Measurements from ENCODE around the gene TGFBR2. TPM values are rescaled to one million over a fixed set of nuclear protein-coding genes. Genes with fewer than 3 reads are reported as not detected.
"Not testable (repeated sequence)": the region's sequence is repeated elsewhere in the genome, so short reads cannot be mapped to it uniquely, and the experiment has no call there.

TGFBR2 gene
- total RNA-seq, 2 experiments from 2014 or later, result 58.9 to 60.3 TPM

DNA sequence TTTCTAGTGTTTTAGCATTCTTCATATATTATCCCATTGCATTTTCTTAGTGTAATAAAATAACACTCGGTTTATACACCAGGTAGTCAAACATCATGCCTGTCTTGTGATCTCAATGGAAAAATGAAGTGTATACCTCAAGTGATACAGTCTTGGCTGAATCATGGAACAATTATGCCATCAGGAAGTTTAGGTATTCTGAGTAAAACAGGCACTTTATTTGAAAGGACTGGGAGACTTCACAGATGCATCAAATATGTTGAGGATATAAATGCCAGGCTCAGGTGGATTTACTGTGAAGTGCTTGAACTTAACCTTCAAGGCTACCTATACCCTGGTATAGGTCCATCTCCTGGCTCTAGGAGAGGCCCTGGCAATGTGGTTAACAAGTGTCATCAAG, 8.5 kb downstream of the TGFBR2 start:
- POLR2A ChIA-PET, result interaction anchor here (1.1 to 2.8 kb wide), 2 partner anchors 7 to 43 kb away, joined by 3 to 24 read pairs; partner anchors contain the start of gene TGFBR2
- CTCF ChIA-PET, result no interaction called here

DNA sequence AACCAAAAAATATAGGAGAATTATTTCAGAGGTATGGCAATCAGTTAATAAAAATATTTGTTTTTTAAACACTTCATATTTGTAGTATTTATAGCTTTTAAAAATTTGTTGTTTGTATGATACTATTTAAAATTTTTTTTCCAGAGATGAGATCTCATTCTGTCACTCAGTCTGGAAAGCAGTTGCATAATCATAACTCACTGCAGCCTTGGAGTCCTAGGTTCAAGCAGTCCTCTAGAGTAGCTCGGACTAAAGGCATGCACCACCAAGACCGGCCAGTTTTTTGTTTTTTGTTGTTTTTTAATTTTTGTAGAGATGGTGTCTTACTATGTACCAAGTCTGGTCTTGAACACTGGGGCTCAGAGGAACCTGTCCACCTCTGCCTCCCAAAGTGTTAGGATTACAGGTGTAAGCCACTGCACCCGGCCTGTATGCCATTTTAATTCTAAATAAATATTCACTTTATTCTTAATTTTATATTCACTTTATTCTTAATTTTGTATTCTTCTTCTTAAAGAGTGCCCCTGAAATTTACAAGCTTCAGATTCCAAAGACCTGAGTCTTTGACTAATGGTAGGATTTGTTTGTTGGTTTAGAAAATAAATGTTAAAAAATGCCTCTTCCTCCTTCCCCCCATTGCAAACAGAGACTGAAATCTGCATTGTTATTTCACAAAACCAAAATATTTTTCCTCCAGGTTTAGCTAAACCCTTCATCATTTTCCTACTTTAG, 9.4 kb downstream of the TGFBR2 start:
- CTCF ChIA-PET, result interaction anchor here (1.0 to 2.0 kb wide), 2 partner anchors 10 to 14 kb away, joined by 3 to 6 read pairs; partner anchors contain the start of gene TGFBR2

DNA sequence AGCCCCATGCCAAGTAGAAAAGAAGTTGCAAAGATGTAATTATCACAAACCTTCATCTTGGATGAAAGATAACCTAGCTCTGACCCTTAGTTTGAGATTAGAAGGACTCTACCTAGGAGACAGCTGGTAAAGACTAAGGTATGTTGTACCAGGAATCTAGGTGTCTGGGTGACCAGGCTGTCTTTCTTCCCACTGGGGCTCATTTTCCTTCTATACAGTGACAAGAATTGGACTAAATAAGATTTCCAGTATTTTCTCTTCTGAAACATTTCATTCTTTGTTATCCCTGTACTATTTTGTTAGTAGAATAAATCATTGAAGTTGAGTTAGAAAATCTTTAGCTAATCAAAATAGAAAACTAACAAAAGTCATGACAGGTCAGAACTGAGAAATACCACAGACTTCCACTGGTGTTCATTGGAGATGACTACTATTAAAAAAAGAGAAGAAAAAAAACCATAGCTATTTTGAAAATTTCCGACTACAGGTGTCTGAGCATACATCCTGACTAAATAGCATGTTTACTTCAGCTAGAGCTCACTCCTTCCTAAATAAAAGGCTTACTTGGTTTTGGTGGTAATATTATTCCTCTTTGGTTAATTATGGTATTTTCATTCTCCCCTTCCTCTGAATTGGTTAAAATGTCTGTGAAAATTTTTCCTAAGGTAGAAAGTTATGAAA, 10.1 kb downstream of the TGFBR2 start:
- POLR2A ChIA-PET, result interaction anchor here (0.6 to 2.8 kb wide), 7 partner anchors 9 to 916 kb away, joined by 3 to 24 read pairs (median 3); partner anchors contain the start of genes STT3B and TGFBR2
- CTCF ChIA-PET, result interaction anchor here (0.6 to 2.0 kb wide), 3 partner anchors 10 to 15 kb away, joined by 3 to 6 read pairs (median 3); partner anchors contain the start of gene TGFBR2

More for the DNA sequence above, 9.4 kb downstream of the TGFBR2 start:
- POLR2A ChIA-PET, result interaction anchor here (0.7 to 2.8 kb wide), 6 partner anchors 8 to 917 kb away, joined by 3 to 24 read pairs (median 3); partner anchors contain the start of genes STT3B and TGFBR2

DNA sequence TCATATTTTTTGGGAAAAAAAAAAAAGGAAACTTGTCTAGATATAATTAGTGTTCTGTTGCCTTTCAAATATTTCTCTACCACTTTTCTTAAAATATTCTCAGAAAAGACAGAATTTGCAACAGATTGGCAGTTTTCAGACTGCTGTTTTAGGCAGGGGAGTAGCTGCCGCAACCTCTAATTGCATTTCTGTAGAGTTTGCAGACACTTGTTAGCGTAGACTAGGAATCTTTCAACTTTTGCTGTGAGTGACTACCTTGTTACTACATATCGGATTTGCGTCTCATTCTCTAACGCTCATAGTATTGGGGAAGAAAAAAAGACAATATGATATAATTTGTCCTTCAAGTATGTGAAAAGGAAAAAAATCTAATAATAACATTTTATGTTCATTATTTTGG, 10.7 kb downstream of the TGFBR2 start:
- POLR2A ChIA-PET, result interaction anchor here (0.6 to 2.8 kb wide), 3 partner anchors 10 to 25 kb away, joined by 3 to 24 read pairs (median 3); partner anchors contain the start of gene TGFBR2
- CTCF ChIA-PET, result interaction anchor here (0.6 to 2.0 kb wide), 2 partner anchors 11 to 15 kb away, joined by 3 to 6 read pairs; partner anchors contain the start of gene TGFBR2

DNA sequence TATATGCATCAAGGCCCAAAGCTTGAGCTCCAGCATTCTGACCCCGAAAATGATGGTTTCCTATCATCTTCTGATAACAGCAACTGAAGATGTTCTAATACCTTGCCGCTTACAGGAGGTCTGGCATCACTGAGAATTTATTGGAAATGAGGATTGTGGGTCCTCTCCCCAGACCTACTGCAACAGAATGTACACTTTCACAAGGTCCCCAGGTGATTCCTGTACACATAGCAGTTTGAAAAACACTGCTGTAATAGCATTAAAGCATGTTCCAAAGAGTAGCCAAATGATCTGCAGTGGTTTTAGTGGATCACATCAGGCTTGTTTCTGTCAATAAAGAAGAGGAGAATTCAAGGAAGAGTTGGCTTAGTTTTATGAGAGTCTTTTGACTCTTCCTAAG, 11.3 kb downstream of the TGFBR2 start:
- CTCF ChIA-PET, result interaction anchor here (1.0 kb wide), 1 partner anchor 76 kb away, joined by 3 read pairs; no protein-coding TSS in a partner anchor
- POLR2A ChIA-PET, result interaction anchor here (0.7 to 2.8 kb wide), 3 partner anchors 9 to 18 kb away, joined by 3 to 24 read pairs (median 4); partner anchors contain the start of gene TGFBR2

DNA sequence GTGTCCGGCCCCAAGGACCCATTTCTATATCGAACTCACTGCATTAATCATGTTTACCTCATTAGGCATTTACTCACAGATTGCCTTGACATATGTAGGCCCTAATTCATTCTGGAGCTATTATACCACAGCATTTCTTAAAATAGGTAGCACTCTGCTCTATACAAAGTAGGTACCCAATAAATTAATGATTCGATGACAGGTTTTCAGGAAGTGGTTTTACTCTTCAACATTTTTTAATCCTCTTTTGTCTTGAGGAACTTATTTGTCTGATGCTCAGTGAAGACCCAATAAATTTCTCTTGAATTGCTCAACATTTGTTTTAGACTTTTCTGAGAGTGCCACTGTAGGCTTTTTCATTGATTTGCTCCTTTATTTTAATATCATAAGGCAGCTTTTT, 12.1 kb downstream of the TGFBR2 start:
- POLR2A ChIA-PET, result interaction anchor here (0.7 to 3.0 kb wide), 3 partner anchors 10 to 26 kb away, joined by 3 to 18 read pairs (median 4); no protein-coding TSS in a partner anchor
- CTCF ChIA-PET, result interaction anchor here (1.0 to 3.0 kb wide), 4 partner anchors 8 to 75 kb away, joined by 3 to 8 read pairs (median 4); no protein-coding TSS in a partner anchor

DNA sequence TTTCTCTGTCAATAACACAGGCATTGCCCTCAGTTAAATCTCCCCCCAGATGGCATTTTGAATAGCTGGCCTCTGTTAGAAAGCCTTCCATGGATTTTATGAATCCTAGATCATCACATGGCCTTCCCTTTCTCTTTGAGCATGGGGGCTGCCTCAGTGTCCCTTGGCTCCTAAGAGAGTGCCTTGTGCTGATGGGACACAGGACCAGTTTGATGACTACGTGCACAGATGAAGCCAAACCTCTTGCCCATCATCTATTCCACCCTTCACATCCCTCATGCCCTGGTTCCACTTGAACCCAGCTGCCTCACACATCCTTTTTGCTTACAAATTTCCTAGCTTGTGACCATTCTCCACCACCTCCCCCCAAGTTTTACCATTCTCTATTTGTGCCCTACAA, 12.9 kb downstream of the TGFBR2 start:
- ChIA-PET POLR2A (interaction anchor here (1.0 to 3.0 kb wide), 3 partner anchors 8 to 36 kb away, joined by 4 to 18 read pairs (median 10); no protein-coding TSS in a partner anchor), CTCF (interaction anchor here (1.8 to 3.0 kb wide), 2 partner anchors 9 to 36 kb away, joined by 6 to 8 read pairs; no protein-coding TSS in a partner anchor)

DNA sequence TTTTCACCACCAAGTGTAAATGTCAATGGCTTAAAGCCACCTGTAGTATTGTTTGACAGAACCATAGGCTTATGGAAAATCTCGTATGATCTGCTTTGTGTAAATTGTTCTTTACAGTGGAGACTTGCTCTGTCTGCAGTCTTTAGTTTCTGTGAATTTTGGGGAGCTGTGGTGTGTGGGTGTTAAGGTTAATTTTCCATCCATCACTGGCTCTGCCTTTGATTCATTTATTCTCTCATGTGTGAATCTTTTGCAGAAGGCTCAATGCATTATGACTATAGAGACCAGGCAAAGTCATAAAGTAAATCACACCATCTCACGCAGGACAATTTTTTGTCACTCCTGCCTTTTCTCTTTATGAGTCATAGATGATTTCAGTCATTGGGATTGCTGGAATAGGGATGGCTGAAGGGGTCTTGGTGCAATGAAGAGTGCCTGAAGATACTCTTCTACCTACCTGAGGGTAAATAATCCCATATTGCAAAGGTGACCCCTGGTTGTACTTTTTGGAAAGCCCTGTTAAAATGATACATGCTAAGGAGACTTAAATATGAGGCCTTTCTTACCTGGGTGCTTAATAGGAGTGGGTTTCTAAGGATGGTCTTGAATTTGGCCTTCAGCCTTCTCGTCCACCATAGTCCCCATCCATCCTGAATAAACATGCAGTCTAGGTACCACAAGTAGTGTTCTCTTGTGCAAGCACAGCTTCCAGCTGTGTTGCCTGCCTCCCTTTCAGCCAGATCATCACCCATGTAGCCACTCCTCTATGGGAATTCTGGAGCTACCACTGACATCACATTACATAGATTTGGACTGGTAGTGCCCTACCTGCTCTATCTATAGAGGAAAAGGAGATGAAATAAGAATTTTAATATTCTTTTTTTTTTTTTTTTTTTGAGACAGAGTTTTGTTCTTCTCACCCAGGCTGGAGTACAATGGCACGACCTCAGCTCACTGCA, 14.3 kb downstream of the TGFBR2 start:
- CTCF ChIA-PET, result interaction anchor here (1.0 to 3.0 kb wide), 8 partner anchors 10 to 116 kb away, joined by 3 to 8 read pairs (median 4); partner anchors contain the start of gene TGFBR2
- POLR2A ChIA-PET, result interaction anchor here (0.6 to 3.0 kb wide), 8 partner anchors 10 to 1689 kb away, joined by 3 to 18 read pairs (median 4); partner anchors contain the start of gene TGFBR2

DNA sequence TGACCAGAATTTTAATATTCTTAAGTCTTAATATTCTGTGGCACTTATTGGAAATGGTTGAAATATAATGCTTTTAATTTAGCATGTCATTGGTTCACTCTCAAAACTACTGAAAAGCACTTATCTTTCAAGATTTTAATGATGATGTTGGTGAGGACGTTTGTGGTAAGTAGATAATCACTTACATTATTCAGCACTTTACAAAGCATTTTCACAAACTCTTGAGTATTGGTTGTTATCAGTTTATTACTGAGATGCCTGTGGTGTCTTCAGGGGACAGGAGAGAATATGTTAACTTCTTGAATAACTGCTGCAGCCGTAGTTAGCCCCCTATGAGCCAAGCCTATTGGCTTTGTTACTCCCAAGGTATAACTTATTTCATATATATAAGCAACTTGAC, 15.2 kb downstream of the TGFBR2 start:
- CTCF ChIA-PET, result interaction anchor here (1.0 to 3.0 kb wide), 2 partner anchors 34 to 37 kb away, joined by 3 to 8 read pairs; no protein-coding TSS in a partner anchor
- POLR2A ChIA-PET, result interaction anchor here (0.6 to 1.3 kb wide), 4 partner anchors 10 to 37 kb away, joined by 3 to 5 read pairs (median 4); no protein-coding TSS in a partner anchor

DNA sequence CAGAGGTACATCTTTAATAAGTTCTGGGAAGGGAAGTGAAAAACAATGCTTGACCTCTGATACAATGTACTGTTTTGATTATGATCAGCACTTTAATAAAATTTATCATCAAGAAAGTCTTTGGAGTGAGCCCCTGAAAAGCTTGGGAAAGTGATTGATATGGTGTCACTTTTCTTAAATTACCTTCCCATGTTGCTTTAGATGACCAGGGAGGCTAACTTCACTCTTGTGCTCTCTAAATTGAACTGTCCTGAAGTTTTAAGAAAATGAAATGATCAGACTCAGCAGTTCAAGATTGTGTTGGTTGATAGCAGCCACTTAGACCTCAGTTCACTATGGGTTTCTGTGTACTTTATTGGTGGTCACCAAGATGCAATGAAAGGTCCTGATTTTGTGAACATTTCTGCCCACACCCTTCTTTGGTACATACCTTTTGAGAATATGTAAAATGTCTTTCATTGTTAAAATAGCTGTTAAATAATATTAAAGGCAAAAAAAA, 15.7 kb downstream of the TGFBR2 start:
- CTCF ChIA-PET, result interaction anchor here (1.3 kb wide), 1 partner anchor 21 kb away, joined by 3 read pairs; no protein-coding TSS in a partner anchor
- POLR2A ChIA-PET, result interaction anchor here (1.3 to 1.7 kb wide), 2 partner anchors 14 to 37 kb away, joined by 4 read pairs; no protein-coding TSS in a partner anchor

DNA sequence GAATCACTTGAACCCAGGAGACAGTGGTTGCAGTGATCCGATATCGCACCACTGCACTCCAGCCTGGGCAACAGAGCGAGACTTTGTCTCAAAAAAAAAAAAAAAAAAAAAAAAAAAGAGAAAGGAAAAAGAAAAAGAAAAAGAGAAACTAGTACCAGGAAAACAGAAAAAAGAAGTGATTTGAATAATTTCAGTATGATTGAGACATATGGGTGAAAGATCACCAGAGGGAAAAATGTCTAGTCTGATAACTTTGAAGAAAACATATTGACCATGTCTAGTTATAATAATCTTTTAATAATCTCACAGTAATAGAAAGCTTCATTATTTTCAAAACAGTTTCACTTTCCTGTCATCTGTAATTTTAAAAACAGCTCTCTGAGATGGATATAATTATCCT, 16.4 kb downstream of the TGFBR2 start:
- ChIA-PET CTCF (interaction anchor here (0.7 to 1.3 kb wide), 4 partner anchors 17 to 71 kb away, joined by 3 to 4 read pairs (median 3); no protein-coding TSS in a partner anchor), POLR2A (interaction anchor here (0.7 to 1.7 kb wide), 5 partner anchors 12 to 417 kb away, joined by 4 to 12 read pairs (median 5); no protein-coding TSS in a partner anchor)

DNA sequence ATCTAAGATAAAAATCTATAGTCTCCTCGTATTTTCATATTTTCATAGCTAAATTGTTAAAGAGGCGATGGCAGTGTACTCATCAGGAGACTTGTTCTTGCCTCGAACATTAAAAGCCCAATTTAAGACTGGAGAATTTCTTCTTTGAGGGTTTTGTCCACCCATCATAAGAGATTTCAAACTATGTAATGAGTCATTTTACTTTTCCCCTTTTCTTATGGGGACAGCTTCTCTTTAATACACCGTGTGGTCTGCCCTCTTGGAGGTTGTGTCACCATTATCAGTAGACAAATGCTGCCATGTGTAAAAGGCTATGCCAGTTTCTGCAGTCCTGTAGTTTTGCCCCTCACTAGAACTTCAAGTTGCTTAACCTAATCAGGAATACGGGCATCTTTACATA, 16.9 kb downstream of the TGFBR2 start:
- CTCF ChIA-PET, result interaction anchor here (0.7 to 1.3 kb wide), 3 partner anchors 20 to 70 kb away, joined by 3 to 4 read pairs (median 3); no protein-coding TSS in a partner anchor
- POLR2A ChIA-PET, result interaction anchor here (0.7 to 1.7 kb wide), 5 partner anchors 12 to 418 kb away, joined by 4 to 12 read pairs (median 5); no protein-coding TSS in a partner anchor

DNA sequence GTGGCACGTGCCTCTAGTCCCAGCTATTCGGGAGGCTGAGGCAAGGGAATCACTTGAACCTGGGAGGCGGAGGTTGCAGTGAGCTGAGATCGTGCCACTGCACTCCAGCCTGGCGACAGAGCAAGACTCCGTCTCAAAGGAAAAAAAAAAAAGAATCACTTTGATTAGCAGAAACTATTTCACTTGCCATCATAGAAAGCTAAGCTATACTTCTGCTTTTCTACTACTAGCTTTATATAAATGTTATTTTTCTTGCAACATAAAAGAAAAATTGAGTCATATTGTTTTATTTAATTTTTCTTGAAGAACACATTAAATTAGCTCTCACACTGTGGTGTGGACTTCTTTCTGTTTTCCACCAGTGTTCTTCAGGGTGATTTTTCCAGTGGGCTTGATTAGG, 18.1 kb downstream of the TGFBR2 start:
- CTCF ChIA-PET, result not testable (repeated sequence)
- POLR2A ChIA-PET, result interaction anchor here (0.8 to 1.5 kb wide), 3 partner anchors 9 to 14 kb away, joined by 3 to 4 read pairs (median 3); no protein-coding TSS in a partner anchor

DNA sequence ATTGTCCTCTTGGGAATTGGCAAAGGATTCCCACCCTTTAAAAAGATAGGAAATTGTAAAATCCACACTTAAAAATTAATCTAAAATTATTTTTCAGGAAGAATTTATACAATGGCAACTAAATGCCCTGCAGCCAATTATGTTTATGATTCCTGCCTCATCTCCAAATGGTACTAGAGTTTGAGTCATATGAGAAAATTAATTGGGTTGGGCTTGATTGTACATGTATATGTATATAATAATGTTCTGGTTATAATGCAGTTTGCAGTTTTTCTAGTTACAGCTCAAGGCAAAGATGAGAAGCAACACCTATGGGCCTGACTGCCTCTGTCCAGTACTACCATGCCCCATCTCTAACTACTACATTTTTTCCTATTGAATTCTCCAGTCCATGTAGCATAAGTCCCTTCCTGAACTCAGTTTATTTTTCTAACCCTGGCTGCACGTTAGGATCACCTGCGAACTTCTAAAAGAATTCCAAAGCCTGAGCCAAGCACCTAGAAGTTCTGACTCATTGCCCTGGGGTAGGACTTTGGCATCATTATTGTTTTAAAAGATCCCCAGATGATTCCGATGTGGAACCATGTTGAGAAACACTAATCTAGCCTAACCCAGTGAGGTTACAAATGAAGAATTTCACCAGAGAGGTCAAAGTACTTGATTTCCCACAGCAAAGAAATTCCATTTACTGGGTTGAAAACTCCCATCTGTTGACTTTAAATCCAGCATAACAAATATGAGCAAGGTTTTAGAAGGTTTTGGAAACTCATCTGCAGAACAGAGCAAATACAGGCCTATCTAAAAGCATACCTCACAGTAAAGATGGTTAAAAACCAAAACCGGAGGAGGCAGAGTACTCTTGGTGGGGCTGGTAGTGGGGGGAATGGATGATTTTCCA, 19.4 kb downstream of the TGFBR2 start:
- ChIA-PET CTCF (interaction anchor here (1.4 kb wide), 1 partner anchor 10 kb away, joined by 3 read pairs; no protein-coding TSS in a partner anchor), POLR2A (interaction anchor here (0.6 to 1.2 kb wide), 2 partner anchors 10 to 28 kb away, joined by 3 to 6 read pairs; no protein-coding TSS in a partner anchor)

DNA sequence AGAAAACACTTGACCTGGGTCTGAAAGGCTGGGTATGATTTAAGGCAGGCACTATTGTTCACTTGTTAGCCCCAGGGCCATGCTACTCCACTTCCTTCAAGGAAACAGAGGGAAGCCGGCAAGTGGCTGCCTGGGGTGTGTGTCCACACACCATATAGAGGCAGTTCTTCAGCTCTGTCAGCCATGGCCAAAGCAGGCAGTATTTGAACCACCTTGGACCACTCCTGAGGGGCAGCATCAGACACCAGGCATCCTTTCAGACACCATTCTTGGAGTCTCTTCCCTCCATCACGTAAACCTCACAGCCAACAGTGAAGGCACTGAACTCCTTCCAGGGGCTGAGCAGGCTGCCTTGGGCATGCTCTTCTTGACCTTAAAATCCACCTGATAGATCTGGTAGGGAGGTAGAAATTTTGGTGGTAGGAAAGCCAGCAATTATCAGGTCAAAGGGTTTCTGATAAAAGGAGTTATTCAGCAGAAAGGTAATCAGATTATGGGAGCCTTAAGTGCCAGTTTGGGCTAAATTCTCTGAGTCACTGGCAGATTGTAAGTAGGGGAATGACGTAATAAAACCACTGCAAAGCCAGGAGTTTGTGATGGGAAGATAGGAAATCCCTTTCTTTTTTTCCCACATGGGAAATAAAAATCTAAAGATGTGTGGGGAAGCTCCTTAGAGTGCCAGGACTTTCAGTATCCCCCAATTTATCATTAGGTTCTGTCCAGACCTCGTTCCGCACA, 20.2 kb downstream of the TGFBR2 start:
- POLR2A ChIA-PET, result no interaction called here

More for the DNA sequence above, 20.2 kb downstream of the TGFBR2 start:
- CTCF ChIA-PET, result interaction anchor here (1.4 kb wide), 1 partner anchor 9 kb away, joined by 3 read pairs; no protein-coding TSS in a partner anchor
